GM06990 (cell line): ENCODE measurements around the gene RBMS1.

Experiments used
- DNase-seq: peaks from one replicate; pipeline ENCODE4 v3.0.0-alpha.2; 2011; ENCODE audit not compliant: insufficient read length; ENCODE audit errors: extremely low read depth
- H3K27me3 ChIP-seq: replicated peaks from 2 replicates; pipeline ENCODE4 v1.6.0; 2011; ENCODE audit warnings: low read length; ENCODE audit not compliant: control insufficient read depth, insufficient read depth
- H3K36me3 ChIP-seq: 2 replicates; pipeline ENCODE4 v1.5.1; 2011; ENCODE audit warnings: low read length; ENCODE audit not compliant: control insufficient read depth, insufficient read depth
- H3K4me3 ChIP-seq: replicated peaks from 2 replicates; pipeline ENCODE4 v1.5.1; 2011; ENCODE audit warnings: low read depth, mild to moderate bottlenecking, control low read depth, low read length
- CTCF ChIP-seq: IDR thresholded peaks from 2 replicates; pipeline ENCODE4 v1.5.1; 2011; ENCODE audit warnings: low read length, control low read depth, mild to moderate bottlenecking, inconsistent platforms; ENCODE audit not compliant: insufficient read depth, poor library complexity, severe bottlenecking

RBMS1 gene

GRCh38 chr2:160292225-160292624, 201.4 kb downstream of the RBMS1 start:
- TF ChIP-seq CTCF: peak; percentile 9
- DNase-seq: no peak
- H3K36me3 ChIP-seq: no peaks in the 10 kb centered on the region

GRCh38 chr2:160291382-160291781, 202.2 kb downstream of the RBMS1 start:
- no peak for DNase-seq
- H3K27me3 ChIP-seq: no peaks in the 10 kb centered on the region
- H3K4me3 ChIP-seq: no peak overlapping the region
- no peak for TF ChIP-seq CTCF
- H3K36me3 ChIP-seq: no peaks in the 10 kb centered on the region

More at GRCh38 chr2:160292225-160292624, 201.4 kb downstream of the RBMS1 start:
- H3K4me3 ChIP-seq: no peak overlapping the region
- H3K27me3 ChIP-seq: no peaks in the 10 kb centered on the region

GRCh38 chr2:160290598-160290997, 203.0 kb downstream of the RBMS1 start:
- Histone ChIP-seq H3K36me3 (no peaks in the 10 kb centered on the region), H3K4me3 (no peak overlapping the region), H3K27me3 (no peaks in the 10 kb centered on the region)
- TF ChIP-seq CTCF: no peak
- DNase-seq: no peak

- no peak for TF ChIP-seq CTCF
- no peaks in the 10 kb centered on the region for H3K27me3 ChIP-seq
- DNase-seq: no peak
- no peaks in the 10 kb centered on the region for H3K36me3 ChIP-seq
- no peak overlapping the region for H3K4me3 ChIP-seq
Measured at GRCh38 chr2:160289831-160290230, 203.8 kb downstream of the RBMS1 start.

- Histone ChIP-seq H3K36me3 (no peaks in the 10 kb centered on the region), H3K27me3 (no peaks in the 10 kb centered on the region), H3K4me3 (no peak overlapping the region)
- no peak for TF ChIP-seq CTCF
- DNase-seq: no peak
Measured at GRCh38 chr2:160289126-160289525, 204.5 kb downstream of the RBMS1 start.

- Histone ChIP-seq H3K27me3 (no peaks in the 10 kb centered on the region), H3K36me3 (no peaks in the 10 kb centered on the region), H3K4me3 (no peak overlapping the region)
- no peak for DNase-seq
- no peak for TF ChIP-seq CTCF
Measured at GRCh38 chr2:160288324-160288723, 205.3 kb downstream of the RBMS1 start.
